Measurements from ENCODE around the gene PALB2.

GRCh38 chr16:23651943-23652468 is 10.9 kb upstream of the PALB2 start:
- TF ChIP-seq, protein P1, sequence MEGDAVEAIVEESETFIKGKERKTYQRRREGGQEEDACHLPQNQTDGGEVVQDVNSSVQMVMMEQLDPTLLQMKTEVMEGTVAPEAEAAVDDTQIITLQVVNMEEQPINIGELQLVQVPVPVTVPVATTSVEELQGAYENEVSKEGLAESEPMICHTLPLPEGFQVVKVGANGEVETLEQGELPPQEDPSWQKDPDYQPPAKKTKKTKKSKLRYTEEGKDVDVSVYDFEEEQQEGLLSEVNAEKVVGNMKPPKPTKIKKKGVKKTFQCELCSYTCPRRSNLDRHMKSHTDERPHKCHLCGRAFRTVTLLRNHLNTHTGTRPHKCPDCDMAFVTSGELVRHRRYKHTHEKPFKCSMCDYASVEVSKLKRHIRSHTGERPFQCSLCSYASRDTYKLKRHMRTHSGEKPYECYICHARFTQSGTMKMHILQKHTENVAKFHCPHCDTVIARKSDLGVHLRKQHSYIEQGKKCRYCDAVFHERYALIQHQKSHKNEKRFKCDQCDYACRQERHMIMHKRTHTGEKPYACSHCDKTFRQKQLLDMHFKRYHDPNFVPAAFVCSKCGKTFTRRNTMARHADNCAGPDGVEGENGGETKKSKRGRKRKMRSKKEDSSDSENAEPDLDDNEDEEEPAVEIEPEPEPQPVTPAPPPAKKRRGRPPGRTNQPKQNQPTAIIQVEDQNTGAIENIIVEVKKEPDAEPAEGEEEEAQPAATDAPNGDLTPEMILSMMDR (IDR thresholded peaks at IDR 0.05) = no peak
- TF ChIP-seq EP300 (IDR thresholded peaks at IDR 0.05) (no peak), POLR2A (IDR thresholded peaks at IDR 0.05; ENCODE audit: low read depth) (no peak)
